Right atrium auricular region (tissue), 2 donors: ENCODE data around the gene LPIN2. TPM values are rescaled to one million over a fixed set of nuclear protein-coding genes. Genes with fewer than 3 reads are reported as not detected.

Source experiments
- DNase-seq: peaks from one replicate; pipeline ENCODE4 v3.0.0-alpha.2; 2019; ENCODE audit warnings: low spot score
- H3K27ac ChIP-seq, 2 donors: fragments of 200-600 bp; sonication (generic); 1 replicate in 1 of 2; 2 replicates in 1 of 2; pipeline ENCODE4 v1.5.1; 2016 to 2019
- H3K27me3 ChIP-seq, 2 donors: fragments of 200-600 bp; sonication (generic); one replicate each; pipeline versions ENCODE4 v1.5.1 to v1.6.0; 2017 to 2019
- H3K36me3 ChIP-seq: fragments of 200-600 bp; sonication (generic); one replicate; pipeline ENCODE4 v1.5.1; 2016
- H3K4me1 ChIP-seq, 2 donors: fragments of 200-600 bp; sonication (generic); one replicate each; pipeline versions ENCODE4 v1.5.1 to v1.6.0; 2017 to 2019
- H3K4me3 ChIP-seq, 2 donors: fragments of 200-600 bp; sonication (generic); 1 replicate in 1 of 2; 2 replicates in 1 of 2; pipeline ENCODE4 v1.5.1; 2017 to 2019; ENCODE audit warnings: mild to moderate bottlenecking in 1 of 2, moderate library complexity in 1 of 2
- H3K9me3 ChIP-seq, 2 donors: fragments of 200-600 bp; sonication (generic); one replicate each; pipeline ENCODE4 v1.5.1; 2019
- total RNA-seq, 2 donors: library from RNA; depleted of rRNA; stranded (reverse); fragments of >200 nt; gene quantifications; one replicate each; pipeline ENCODE4 v1.1.0, GENCODE V29; 2016
- TF ChIP-seq, protein P1 (sequence below), 2 donors: fragments of 200-600 bp; sonication (generic); IDR thresholded peaks; one replicate each; pipeline ENCODE4 v1.5.1; 2019; ENCODE audit warnings: antibody characterized with exemption in 2 of 2

LPIN2 gene, protein sequence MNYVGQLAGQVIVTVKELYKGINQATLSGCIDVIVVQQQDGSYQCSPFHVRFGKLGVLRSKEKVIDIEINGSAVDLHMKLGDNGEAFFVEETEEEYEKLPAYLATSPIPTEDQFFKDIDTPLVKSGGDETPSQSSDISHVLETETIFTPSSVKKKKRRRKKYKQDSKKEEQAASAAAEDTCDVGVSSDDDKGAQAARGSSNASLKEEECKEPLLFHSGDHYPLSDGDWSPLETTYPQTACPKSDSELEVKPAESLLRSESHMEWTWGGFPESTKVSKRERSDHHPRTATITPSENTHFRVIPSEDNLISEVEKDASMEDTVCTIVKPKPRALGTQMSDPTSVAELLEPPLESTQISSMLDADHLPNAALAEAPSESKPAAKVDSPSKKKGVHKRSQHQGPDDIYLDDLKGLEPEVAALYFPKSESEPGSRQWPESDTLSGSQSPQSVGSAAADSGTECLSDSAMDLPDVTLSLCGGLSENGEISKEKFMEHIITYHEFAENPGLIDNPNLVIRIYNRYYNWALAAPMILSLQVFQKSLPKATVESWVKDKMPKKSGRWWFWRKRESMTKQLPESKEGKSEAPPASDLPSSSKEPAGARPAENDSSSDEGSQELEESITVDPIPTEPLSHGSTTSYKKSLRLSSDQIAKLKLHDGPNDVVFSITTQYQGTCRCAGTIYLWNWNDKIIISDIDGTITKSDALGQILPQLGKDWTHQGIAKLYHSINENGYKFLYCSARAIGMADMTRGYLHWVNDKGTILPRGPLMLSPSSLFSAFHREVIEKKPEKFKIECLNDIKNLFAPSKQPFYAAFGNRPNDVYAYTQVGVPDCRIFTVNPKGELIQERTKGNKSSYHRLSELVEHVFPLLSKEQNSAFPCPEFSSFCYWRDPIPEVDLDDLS
- total RNA-seq = 10 to 100 TPM; 15.5 to 19.0 TPM

DNA sequence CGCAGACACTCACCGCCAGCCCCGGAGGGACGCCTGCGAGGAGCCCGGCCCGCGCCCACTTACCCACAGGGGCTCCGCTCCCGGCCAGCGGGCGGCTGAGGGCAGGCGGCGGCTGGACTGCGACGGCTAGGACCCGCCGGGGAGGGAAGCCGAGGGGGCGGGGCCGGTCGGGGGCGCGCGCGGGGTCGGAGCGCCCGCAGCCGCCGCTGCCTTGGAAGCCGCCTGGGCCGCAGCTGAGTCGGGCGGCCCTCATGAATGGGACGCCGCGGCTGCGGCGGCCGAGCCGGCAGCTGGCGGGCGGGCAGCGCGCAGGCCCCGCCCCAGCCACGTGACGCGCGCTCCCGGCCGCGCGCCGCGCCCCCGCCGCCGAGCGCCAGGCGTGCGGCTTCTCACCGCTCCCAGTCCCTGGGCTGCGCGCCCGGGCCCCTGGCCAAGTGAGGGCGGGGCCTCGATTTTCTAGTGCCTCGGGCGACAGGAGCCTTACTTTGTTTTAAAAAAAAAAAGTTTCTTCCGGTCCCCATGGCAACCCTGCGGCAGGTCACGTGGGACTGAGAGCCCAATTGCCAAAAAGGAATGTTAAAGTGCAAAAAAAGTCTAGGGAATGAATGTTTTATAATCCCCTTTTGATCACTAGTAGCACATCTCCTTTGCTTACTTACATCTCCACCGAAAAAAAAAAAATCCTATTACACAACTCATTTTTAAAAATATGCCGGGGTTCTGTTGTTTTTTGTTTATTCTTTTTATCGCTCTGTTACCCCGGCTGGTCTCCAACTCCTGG is at the start of gene LPIN2:
TSS of gene LPIN2 (minus strand) at position 121 of the 781 bp plus-strand sequence. CDS start 52,304 bp downstream, outside the sequence.
- H3K4me1 ChIP-seq = peaks cover 4 to 41% of the 10 kb centered on the region in 2 donors
- DNase-seq = peak; percentile 99
- TF ChIP-seq, protein P1, sequence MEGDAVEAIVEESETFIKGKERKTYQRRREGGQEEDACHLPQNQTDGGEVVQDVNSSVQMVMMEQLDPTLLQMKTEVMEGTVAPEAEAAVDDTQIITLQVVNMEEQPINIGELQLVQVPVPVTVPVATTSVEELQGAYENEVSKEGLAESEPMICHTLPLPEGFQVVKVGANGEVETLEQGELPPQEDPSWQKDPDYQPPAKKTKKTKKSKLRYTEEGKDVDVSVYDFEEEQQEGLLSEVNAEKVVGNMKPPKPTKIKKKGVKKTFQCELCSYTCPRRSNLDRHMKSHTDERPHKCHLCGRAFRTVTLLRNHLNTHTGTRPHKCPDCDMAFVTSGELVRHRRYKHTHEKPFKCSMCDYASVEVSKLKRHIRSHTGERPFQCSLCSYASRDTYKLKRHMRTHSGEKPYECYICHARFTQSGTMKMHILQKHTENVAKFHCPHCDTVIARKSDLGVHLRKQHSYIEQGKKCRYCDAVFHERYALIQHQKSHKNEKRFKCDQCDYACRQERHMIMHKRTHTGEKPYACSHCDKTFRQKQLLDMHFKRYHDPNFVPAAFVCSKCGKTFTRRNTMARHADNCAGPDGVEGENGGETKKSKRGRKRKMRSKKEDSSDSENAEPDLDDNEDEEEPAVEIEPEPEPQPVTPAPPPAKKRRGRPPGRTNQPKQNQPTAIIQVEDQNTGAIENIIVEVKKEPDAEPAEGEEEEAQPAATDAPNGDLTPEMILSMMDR (IDR thresholded peaks at IDR 0.05) = no peak

DNA sequence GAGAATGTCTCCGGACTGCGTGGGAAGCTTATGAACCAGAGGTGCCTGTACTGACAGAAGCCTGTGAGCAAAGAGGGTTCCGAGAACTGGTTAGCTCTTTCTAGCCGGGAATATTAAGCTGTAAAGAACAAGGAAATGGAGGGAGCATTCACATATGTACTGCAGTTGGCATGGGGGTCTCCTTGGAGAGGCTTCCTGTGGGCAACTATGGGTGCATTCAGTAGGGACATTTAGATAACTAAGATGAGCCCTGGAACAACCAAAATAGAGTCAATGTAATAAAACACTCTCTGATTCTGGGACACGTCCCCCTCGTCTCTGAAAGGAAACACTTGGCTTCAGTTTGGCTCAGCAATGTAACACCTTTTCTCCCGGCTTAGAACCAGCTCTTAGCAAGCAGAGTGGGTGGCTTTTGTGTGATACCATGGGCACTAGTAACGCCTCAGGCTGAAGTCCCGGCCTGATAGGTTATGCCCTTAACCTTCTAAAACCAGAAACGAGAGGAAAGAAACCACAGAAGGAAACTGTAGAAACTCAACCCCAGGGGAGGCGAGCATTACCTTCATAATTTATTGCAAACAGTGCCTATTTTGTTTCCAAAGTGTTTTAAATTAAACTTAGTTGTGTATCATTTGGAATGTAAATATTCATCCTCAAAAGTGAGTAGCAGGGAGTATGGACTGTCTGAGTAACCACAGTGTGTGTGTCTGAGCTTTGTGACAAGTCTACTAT is 48.8 kb upstream of the LPIN2 start:
- TF ChIP-seq, protein P1 (IDR thresholded peaks at IDR 0.05) = no peak
- Histone ChIP-seq H3K9me3 (no peaks in the 10 kb centered on the region), H3K27ac (no peak overlapping the region), H3K4me1 (peaks cover 0 to 25% of the 10 kb centered on the region in 2 donors), H3K4me3 (no peak overlapping the region), H3K27me3 (no peaks in the 10 kb centered on the region), H3K36me3 (peaks cover 4% of the 10 kb centered on the region)
- no peak for DNase-seq

More for the DNA sequence above, at the start of gene LPIN2:
- Histone ChIP-seq H3K4me3 (peak within 1 kb of the TSS; percentile 81 to 94), H3K27ac (peak within 1 kb of the TSS; percentile 95 to 96), H3K27me3 (no peaks in the 10 kb centered on the region), H3K9me3 (no peaks in the 10 kb centered on the region), H3K36me3 (no peaks in the 10 kb centered on the region)

DNA sequence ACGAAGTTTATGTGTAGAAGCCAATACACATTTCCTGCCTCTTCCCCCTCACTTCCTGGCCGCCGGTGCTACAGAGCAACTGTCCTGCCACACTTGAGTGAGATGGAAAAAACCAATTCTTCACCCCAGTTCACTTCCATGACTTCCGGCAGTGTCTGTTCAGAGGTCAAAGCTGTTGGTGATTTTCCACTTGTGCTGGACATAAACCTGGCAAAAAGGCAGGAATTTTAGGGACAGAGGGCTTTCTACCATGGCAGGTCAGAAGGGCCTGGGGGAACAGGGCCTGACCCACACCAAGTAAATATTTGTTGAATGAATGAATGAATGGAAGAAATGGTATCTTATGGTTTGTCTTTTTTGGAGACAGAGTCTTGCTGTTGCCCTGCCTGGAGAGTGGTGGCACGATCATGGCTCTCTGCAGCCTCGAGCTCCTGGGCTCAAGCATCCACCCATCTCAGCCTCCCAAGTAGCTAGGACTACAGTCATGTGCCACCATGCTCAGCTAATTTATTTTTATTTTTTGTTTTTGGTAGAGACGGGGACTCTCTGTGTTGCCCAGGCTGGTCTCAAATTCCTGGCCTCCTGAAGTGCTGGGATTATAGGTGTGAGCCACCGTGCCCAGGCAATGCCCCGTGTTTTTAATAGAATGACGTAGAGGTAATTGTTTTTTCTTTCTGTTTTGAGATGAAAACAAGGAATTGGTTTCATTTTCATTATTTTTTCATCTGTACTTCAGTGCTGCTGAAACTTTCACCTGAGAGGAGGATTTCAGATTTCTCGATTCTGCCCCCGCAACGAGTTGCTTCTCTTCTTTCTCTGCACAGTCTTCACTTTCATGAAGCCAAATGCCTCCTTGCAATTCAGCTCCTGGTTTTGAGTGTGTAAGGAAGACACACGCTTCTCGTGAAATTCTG is 48.0 kb upstream of the LPIN2 start:
- Histone ChIP-seq H3K36me3 (no peaks in the 10 kb centered on the region), H3K9me3 (no peaks in the 10 kb centered on the region), H3K4me1 (peaks cover 0 to 25% of the 10 kb centered on the region in 2 donors), H3K27me3 (no peaks in the 10 kb centered on the region), H3K4me3 (no peak overlapping the region), H3K27ac (peak overlapping the region in 1 of 2 donors; percentile 37)
- no peak for DNase-seq
- TF ChIP-seq, protein P1 (IDR thresholded peaks at IDR 0.05) = no peak

DNA sequence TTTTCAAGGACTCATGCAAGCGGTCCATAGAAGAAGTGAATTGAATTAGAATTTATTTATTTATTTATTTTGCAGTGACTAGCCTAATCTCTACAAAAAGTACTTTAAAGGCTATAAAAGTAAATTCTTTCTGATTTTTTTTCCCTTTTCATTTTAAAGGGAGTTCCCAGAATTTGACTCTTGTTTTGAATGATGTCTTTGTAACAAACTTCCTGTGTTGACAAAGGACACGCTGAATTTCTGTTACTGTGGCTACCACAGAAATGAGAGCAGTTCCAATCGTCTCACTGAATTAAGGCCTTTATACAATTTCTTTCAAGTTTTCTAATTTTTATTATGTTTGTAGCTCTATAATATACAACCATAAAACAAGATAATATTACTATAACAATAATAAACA is 46.3 kb upstream of the LPIN2 start:
- H3K4me3 ChIP-seq = no peak overlapping the region
- no peak for DNase-seq
- TF ChIP-seq, protein P1 (IDR thresholded peaks at IDR 0.05) = no peak
- H3K36me3 ChIP-seq = no peaks in the 10 kb centered on the region
- no peaks in the 10 kb centered on the region for H3K27me3 ChIP-seq
- no peak overlapping the region for H3K27ac ChIP-seq
- no peaks in the 10 kb centered on the region for H3K9me3 ChIP-seq
- peaks cover 0 to 25% of the 10 kb centered on the region in 2 donors for H3K4me1 ChIP-seq
